A673 (cell line): ENCODE measurements around the gene SFRP2. TPM values are rescaled to one million over a fixed set of nuclear protein-coding genes. Genes with fewer than 3 reads are reported as not detected.

Experiments used
- BruUV-seq: library from RNA; stranded (reverse); fragments of 400-500 nt; replicated peaks from 2 replicates; lab custom pipeline; 2021; lab: Mats Ljungman, UMichigan
- CTCF ChIA-PET: fragments of 300-600 bp; sonication (Branson Sonifier 250); formaldehyde crosslinking; loops from one replicate; lab custom pipeline; 2022; ENCODE audit warnings: antibody characterized with exemption; lab: Charles Lee
- POLR2A ChIA-PET: fragments of 300-600 bp; sonication (Branson Sonifier 250); formaldehyde crosslinking; loops from one replicate; lab custom pipeline; 2022; ENCODE audit warnings: antibody characterized with exemption; ENCODE audit not compliant: low non-redundant PET; lab: Charles Lee
- DNase-seq: peaks from one replicate; pipeline ENCODE4 v3.0.0-alpha.2; 2015; ENCODE audit warnings: low spot score
- H3K27ac ChIP-seq: fragments of 200-600 bp; sonication (generic); 2 replicates; pipeline ENCODE4 v1.5.1; 2016; ENCODE audit warnings: mixed run types, low read depth, mild to moderate bottlenecking, mixed read lengths, antibody characterized with exemption, low read length; ENCODE audit not compliant: poor library complexity, severe bottlenecking
- H3K27me3 ChIP-seq: fragments of 200-600 bp; sonication (generic); replicated peaks from 2 replicates; pipeline ENCODE4 v1.6.1; 2017; ENCODE audit warnings: mixed run types, low read depth, mild to moderate bottlenecking, mixed read lengths, antibody characterized with exemption, low read length; ENCODE audit not compliant: insufficient read depth, poor library complexity
- H3K36me3 ChIP-seq: fragments of 200-600 bp; sonication (generic); 2 replicates; pipeline ENCODE4 v1.6.1; 2016; ENCODE audit warnings: mixed run types, mild to moderate bottlenecking, mixed read lengths, antibody characterized with exemption, low read length; ENCODE audit not compliant: insufficient read depth, poor library complexity, severe bottlenecking
- H3K4me1 ChIP-seq: fragments of 200-600 bp; sonication (generic); 2 replicates; pipeline ENCODE4 v1.6.1; 2017; ENCODE audit warnings: mixed run types, mild to moderate bottlenecking, mixed read lengths, antibody characterized with exemption, low read length; ENCODE audit not compliant: insufficient read depth, poor library complexity, severe bottlenecking
- H3K4me3 ChIP-seq: fragments of 200-600 bp; sonication (generic); 2 replicates; pipeline ENCODE4 v1.5.1; 2016; ENCODE audit warnings: low read depth, mixed run types, mild to moderate bottlenecking, mixed read lengths, low read length; ENCODE audit not compliant: poor library complexity, severe bottlenecking
- H3K9me3 ChIP-seq: fragments of 200-600 bp; sonication (generic); 2 replicates; pipeline ENCODE4 v1.6.1; 2016; ENCODE audit warnings: mixed run types, low read depth, mild to moderate bottlenecking, mixed read lengths, antibody characterized with exemption, low read length; ENCODE audit not compliant: poor library complexity, severe bottlenecking
- CTCF ChIP-seq: fragments of 300-800, 200-600 bp; sonication (generic); conservative IDR thresholded peaks from 2 replicates; pipeline ENCODE4 v1.5.1; 2017; ENCODE audit warnings: low read depth, mild to moderate bottlenecking, antibody characterized with exemption, low read length, moderate library complexity, mixed read lengths
- EZH2 ChIP-seq: fragments of 200-600 bp; sonication (generic); IDR thresholded peaks from 2 replicates; pipeline ENCODE4 v1.6.1; 2017; ENCODE audit warnings: borderline replicate concordance, low read depth, mild to moderate bottlenecking, mixed read lengths, antibody characterized with exemption, low read length; ENCODE audit not compliant: poor library complexity, severe bottlenecking
- intact Hi-C: fragments of 100-400 bp; cut with micrococcal nuclease; formaldehyde crosslinking; loops from one replicate; pipeline ENCODE4 v1.10.0; 2022; ENCODE audit not compliant: unreplicated experiment
- total RNA-seq: library from RNA; stranded (reverse); gene quantifications from 2 replicates; pipeline ENCODE4 v1.2.3, GENCODE V29; 2021

Gene SFRP2
- total RNA-seq, 1 experiment from 2014 or later: 1.4 TPM

GRCh38 chr4:153832720-153833287, 43.9 kb upstream of the SFRP2 start:
- TF ChIP-seq EZH2 (no peak), CTCF (no peak)
- intact Hi-C loops: no loop called here
- Histone ChIP-seq H3K9me3 (no peaks in the 10 kb centered on the region), H3K36me3 (no peaks in the 10 kb centered on the region), H3K4me3 (no peak overlapping the region), H3K27me3 (peaks cover 27% of the 10 kb centered on the region), H3K4me1 (no peaks in the 10 kb centered on the region), H3K27ac (no peak overlapping the region)
- ChIA-PET POLR2A (no interaction called here), CTCF (no interaction called here)
- BruUV-seq: no TSS peak
- no peak for DNase-seq

GRCh38 chr4:153832054-153832453, 43.2 kb upstream of the SFRP2 start:
- intact Hi-C loops: no loop called here
- BruUV-seq: no TSS peak
- ChIA-PET CTCF (no interaction called here), POLR2A (no interaction called here)
- no peaks in the 10 kb centered on the region for H3K9me3 ChIP-seq
- no peak overlapping the region for H3K27ac ChIP-seq
- no peaks in the 10 kb centered on the region for H3K36me3 ChIP-seq
- TF ChIP-seq CTCF (no peak), EZH2 (no peak)
- DNase-seq: no peak
- H3K4me3 ChIP-seq: no peak overlapping the region
- peaks cover 27% of the 10 kb centered on the region for H3K27me3 ChIP-seq
- H3K4me1 ChIP-seq: no peaks in the 10 kb centered on the region

- H3K4me1 ChIP-seq: no peaks in the 10 kb centered on the region
- POLR2A ChIA-PET: no interaction called here
- intact Hi-C loops: no loop called here
- no peak overlapping the region for H3K4me3 ChIP-seq
- TF ChIP-seq CTCF (no peak), EZH2 (no peak)
- H3K27ac ChIP-seq: no peak overlapping the region
- no peaks in the 10 kb centered on the region for H3K9me3 ChIP-seq
- H3K36me3 ChIP-seq: no peaks in the 10 kb centered on the region
- BruUV-seq: no TSS peak
- no peak for DNase-seq
- CTCF ChIA-PET: no interaction called here
- peaks cover 27% of the 10 kb centered on the region for H3K27me3 ChIP-seq
These were observed 42.4 kb upstream of the SFRP2 start for GRCh38 chr4:153831245-153831644.
